GM12878 (cell line): Measurements from ENCODE around the gene GPBAR1. TPM values are rescaled to one million over a fixed set of nuclear protein-coding genes. Genes with fewer than 3 reads are reported as not detected.

Experiments
- ATAC-seq: fragments of 200-7000 bp; cut with Tn5 transposase; 3 replicates; pipeline ENCODE4 v1.9.1; 2020; ENCODE audit warnings: mild to moderate bottlenecking, moderate library complexity
- BruUV-seq: library from RNA; stranded (reverse); fragments of 400-500 nt; replicated peaks from 2 replicates; lab custom pipeline; 2021; lab: Mats Ljungman, UMichigan
- CTCF ChIA-PET: fragments of 300-600 bp; sonication (Branson Sonifier 250); formaldehyde crosslinking; extraction: SDS; loops from one replicate; lab custom pipeline; 2021; ENCODE audit warnings: inconsistent platforms; lab: Yijun Ruan, JAX
- POLR2A ChIA-PET: fragments of 350-600 bp; formaldehyde crosslinking; extraction: SDS; loops from one replicate; lab custom pipeline; 2021; ENCODE audit warnings: inconsistent platforms; lab: Charles Lee
- RAD21 ChIA-PET: fragments of 300-600 bp; sonication (Branson Sonifier 250); formaldehyde crosslinking; loops from one replicate; lab custom pipeline; 2023; ENCODE audit warnings: antibody characterized with exemption; ENCODE audit not compliant: unreplicated experiment; lab: Charles Lee
- SMC1A ChIA-PET: fragments of 300-600 bp; sonication (Branson Sonifier 250); formaldehyde crosslinking; loops from one replicate; lab custom pipeline; 2023; ENCODE audit not compliant: unreplicated experiment, uncharacterized antibody; lab: Charles Lee
- DNase-seq: peaks from one replicate; pipeline ENCODE4 v3.0.0-alpha.2; 2011; ENCODE audit warnings: low read depth, low spot score
- FAIRE-seq: peaks from 3 replicates; lab custom pipeline; 2011; peaks lifted over from hg19 to GRCh38; lab: Jason Lieb, UNC
- H2AFZ ChIP-seq: 2 replicates; pipeline ENCODE4 v1.6.0; 2011; ENCODE audit warnings: low read depth, low read length, control low read depth; ENCODE audit not compliant: control insufficient read depth
- H3K27ac ChIP-seq: 2 replicates; pipeline ENCODE4 v1.5.1; 2011; ENCODE audit warnings: control low read depth; ENCODE audit not compliant: control insufficient read depth, insufficient read depth
- H3K27me3 ChIP-seq, 2 experiments: replicated peaks in 1 of 2; 2 replicates each; pipeline versions ENCODE4 v1.6.0 to v1.6.1; 2011; ENCODE audit warnings: low read length in 1 of 2; ENCODE audit not compliant: control insufficient read depth in 2 of 2, insufficient read depth in 2 of 2
- H3K36me3 ChIP-seq, 2 experiments: 2 replicates each; pipeline ENCODE4 v1.5.1; 2011; ENCODE audit warnings: low read length in 1 of 2; ENCODE audit not compliant: control insufficient read depth in 2 of 2, insufficient read depth in 2 of 2
- H3K4me1 ChIP-seq: 2 replicates; pipeline ENCODE4 v1.6.1; 2011; ENCODE audit warnings: mild to moderate bottlenecking, low read length, moderate library complexity, mixed read lengths; ENCODE audit not compliant: control insufficient read depth, insufficient read depth
- H3K4me2 ChIP-seq: 2 replicates; pipeline ENCODE4 v1.6.0; 2011; ENCODE audit warnings: control low read depth; ENCODE audit not compliant: control insufficient read depth, insufficient read depth
- H3K4me3 ChIP-seq: fragments of 200-600 bp; sonication (generic); 2 replicates; pipeline ENCODE4 v1.5.1; 2016
- H3K79me2 ChIP-seq: 2 replicates; pipeline ENCODE4 v1.6.0; 2011; ENCODE audit warnings: low read length; ENCODE audit not compliant: control insufficient read depth, insufficient read depth
- H3K9ac ChIP-seq: 2 replicates; pipeline ENCODE4 v1.8.0; 2011; ENCODE audit warnings: low read length, control low read depth, mixed read lengths; ENCODE audit not compliant: control insufficient read depth, insufficient read depth
- H3K9me3 ChIP-seq: replicated peaks from 3 replicates; pipeline ENCODE4 v1.5.1; 2011; ENCODE audit warnings: mild to moderate bottlenecking, low read length; ENCODE audit not compliant: control insufficient read depth, insufficient read depth
- H4K20me1 ChIP-seq: 2 replicates; pipeline ENCODE4 v1.6.0; 2011; ENCODE audit not compliant: control insufficient read depth, insufficient read depth
- BACH1 ChIP-seq: fragments of 450-650 bp; IDR thresholded peaks from 2 replicates; pipeline ENCODE4 v1.6.1; 2017; ENCODE audit warnings: mild to moderate bottlenecking, borderline replicate concordance
- SMARCA5 ChIP-seq: fragments of 450-650 bp; IDR thresholded peaks from 2 replicates; pipeline ENCODE4 v1.6.1; 2017; ENCODE audit warnings: mild to moderate bottlenecking
- WGBS: methylation state at CpG from one replicate; pipeline ENCODE4 v1.1.6; 2016; ENCODE audit warnings: low lambda C conversion rate; ENCODE audit not compliant: insufficient replicate concordance, insufficient coverage; ENCODE audit errors: missing lambda C conversion rate; 5-methylcytosine and 5-hydroxymethylcytosine counted together
- in situ Hi-C: fragments of 300-500 bp; cut with MboI; formaldehyde crosslinking; loops from 9 replicates; pipeline ENCODE4 v1.14.3; 2018; ENCODE audit warnings: mixed read lengths
- intact Hi-C: fragments of 100-400 bp; cut with micrococcal nuclease; formaldehyde crosslinking; loops from one replicate; pipeline ENCODE4 v1.14.2; 2022; ENCODE audit not compliant: unreplicated experiment
- polyA plus RNA-seq, 11 experiments: library from polyadenylated mRNA; depleted of rRNA in 4 of 11; unstranded in 6 of 11; stranded (reverse) in 5 of 11; fragments of >200 nt; fragmentation: Nextera tagmentation in 4 of 11; fragmentation: Illumina TruSeq in 1 of 11; extraction: Ambion mirVana in 4 of 11; extraction: Trizol in 1 of 11; gene quantifications; 1 replicate in 1 of 11; 2 replicates in 10 of 11; pipeline versions ENCODE4 v1.2.1 to v1.2.3, GENCODE V29; 2011 to 2016; ENCODE audit warnings: inconsistent platforms in 2 of 11, missing spikeins in 2 of 11, low read depth in 1 of 11
- total RNA-seq, 4 experiments: library from RNA; depleted of rRNA in 3 of 4; stranded (reverse); fragments of >200 nt in 3 of 4; fragmentation: Illumina TruSeq in 1 of 4; extraction: Trizol in 1 of 4; gene quantifications; 2 replicates each; pipeline versions ENCODE4 v1.2.1 to v1.2.3, GENCODE V29; 2013 to 2021
- TF ChIP-seq, protein P1 (sequence below): fragments of 450-650 bp; IDR thresholded peaks from 2 replicates; pipeline ENCODE4 v1.6.1; 2014; ENCODE audit warnings: mild to moderate bottlenecking
- TF ChIP-seq, protein P2 (sequence below): fragments of 450-650 bp; IDR thresholded peaks from 2 replicates; pipeline ENCODE4 v1.6.1; 2017; ENCODE audit warnings: mild to moderate bottlenecking, low read depth, inconsistent platforms; ENCODE audit not compliant: poor library complexity, severe bottlenecking

The GPBAR1 gene
- total and polyA plus RNA-seq, 10 of the 15 experiments (the other 5 are each of a cell fraction or from before 2014, with no cell fraction given) = 0.03 to 0.36 (median 0.11) TPM; not detected in 3

DNA sequence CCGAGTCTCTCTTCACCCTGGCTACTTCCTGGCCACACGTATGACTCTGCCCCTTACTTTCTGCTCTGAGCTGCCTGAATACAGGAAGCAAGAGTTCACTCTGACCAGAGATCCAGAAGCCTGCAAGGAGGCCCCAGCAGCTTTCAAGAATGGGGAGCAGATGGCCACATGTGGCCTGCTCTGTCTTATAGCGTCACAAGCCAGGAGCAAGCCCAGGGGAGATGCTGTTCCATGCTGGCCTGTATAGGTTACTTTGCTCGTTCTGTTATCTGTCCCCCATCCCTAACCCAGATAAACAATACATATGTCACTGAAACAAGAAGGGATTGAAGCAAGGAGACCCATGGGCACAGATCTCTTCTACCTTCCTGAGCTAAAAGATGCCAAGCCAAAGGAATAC, 13.8 kb downstream of the GPBAR1 start:
- Histone ChIP-seq H3K4me1 (peaks cover 15% of the 10 kb centered on the region), H3K36me3 (peaks cover 26 to 28% of the 10 kb centered on the region in 2 experiments), H2AFZ (no peak overlapping the region), H3K79me2 (peaks cover 12% of the 10 kb centered on the region), H3K4me3 (no peak overlapping the region), H3K9me3 (no peaks in the 10 kb centered on the region), H3K4me2 (no peak overlapping the region), H4K20me1 (no peaks in the 10 kb centered on the region), H3K9ac (no peak overlapping the region), H3K27me3 (no peaks in the 10 kb centered on the region), H3K27ac (no peak overlapping the region)
- CTCF ChIA-PET = interaction anchor here (1.1 to 7.0 kb wide), 8 partner anchors 10 to 374 kb away, joined by 3 to 154 read pairs (median 6); partner anchors contain the start of genes CATIP and TMBIM1
- SMC1A ChIA-PET = interaction anchor here (1.1 to 7.6 kb wide), 4 partner anchors 14 to 81 kb away, joined by 4 to 194 read pairs (median 25); partner anchors contain the start of gene TMBIM1
- no peak for DNase-seq
- in situ Hi-C loops = no loop called here
- intact Hi-C loops = loop anchor here (5.0 kb wide), 2 partner anchors 87 to 293 kb away; partner anchors contain the start of genes CNOT9 and USP37
- POLR2A ChIA-PET = interaction anchor here (0.6 to 6.8 kb wide), 4 partner anchors 12 to 321 kb away, joined by 3 to 84 read pairs (median 7); no protein-coding TSS in a partner anchor
- TF ChIP-seq, protein P1, sequence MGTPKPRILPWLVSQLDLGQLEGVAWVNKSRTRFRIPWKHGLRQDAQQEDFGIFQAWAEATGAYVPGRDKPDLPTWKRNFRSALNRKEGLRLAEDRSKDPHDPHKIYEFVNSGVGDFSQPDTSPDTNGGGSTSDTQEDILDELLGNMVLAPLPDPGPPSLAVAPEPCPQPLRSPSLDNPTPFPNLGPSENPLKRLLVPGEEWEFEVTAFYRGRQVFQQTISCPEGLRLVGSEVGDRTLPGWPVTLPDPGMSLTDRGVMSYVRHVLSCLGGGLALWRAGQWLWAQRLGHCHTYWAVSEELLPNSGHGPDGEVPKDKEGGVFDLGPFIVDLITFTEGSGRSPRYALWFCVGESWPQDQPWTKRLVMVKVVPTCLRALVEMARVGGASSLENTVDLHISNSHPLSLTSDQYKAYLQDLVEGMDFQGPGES = no peak
- TF ChIP-seq, protein P2, sequence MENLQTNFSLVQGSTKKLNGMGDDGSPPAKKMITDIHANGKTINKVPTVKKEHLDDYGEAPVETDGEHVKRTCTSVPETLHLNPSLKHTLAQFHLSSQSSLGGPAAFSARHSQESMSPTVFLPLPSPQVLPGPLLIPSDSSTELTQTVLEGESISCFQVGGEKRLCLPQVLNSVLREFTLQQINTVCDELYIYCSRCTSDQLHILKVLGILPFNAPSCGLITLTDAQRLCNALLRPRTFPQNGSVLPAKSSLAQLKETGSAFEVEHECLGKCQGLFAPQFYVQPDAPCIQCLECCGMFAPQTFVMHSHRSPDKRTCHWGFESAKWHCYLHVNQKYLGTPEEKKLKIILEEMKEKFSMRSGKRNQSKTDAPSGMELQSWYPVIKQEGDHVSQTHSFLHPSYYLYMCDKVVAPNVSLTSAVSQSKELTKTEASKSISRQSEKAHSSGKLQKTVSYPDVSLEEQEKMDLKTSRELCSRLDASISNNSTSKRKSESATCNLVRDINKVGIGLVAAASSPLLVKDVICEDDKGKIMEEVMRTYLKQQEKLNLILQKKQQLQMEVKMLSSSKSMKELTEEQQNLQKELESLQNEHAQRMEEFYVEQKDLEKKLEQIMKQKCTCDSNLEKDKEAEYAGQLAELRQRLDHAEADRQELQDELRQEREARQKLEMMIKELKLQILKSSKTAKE = no peak
- TF ChIP-seq BACH1 (no peak), SMARCA5 (no peak)
- no peak for FAIRE-seq
- 74% methylated on average over 4 of the region's 4 CpGs for WGBS
- RAD21 ChIA-PET = interaction anchor here (0.6 to 7.3 kb wide), 5 partner anchors 10 to 82 kb away, joined by 3 to 141 read pairs (median 6); partner anchors contain the start of genes CATIP and TMBIM1
- no TSS peak for BruUV-seq
- no peak for ATAC-seq
